ENCODE results near the gene SH3D19.
"Not testable (repeated sequence)": the region's sequence is repeated elsewhere in the genome, so short reads cannot be mapped to it uniquely, and the experiment has no call there.

SH3D19 gene

GRCh38 chr4:151144329-151145072, 180.9 kb downstream of the SH3D19 start:
- DNase-seq: no peak

- DNase-seq: no peak
Measured at GRCh38 chr4:151143811-151144210, 181.6 kb downstream of the SH3D19 start.

GRCh38 chr4:151143162-151143561, 182.2 kb downstream of the SH3D19 start:
- DNase-seq: no peak

GRCh38 chr4:151142758-151143157, 182.6 kb downstream of the SH3D19 start:
- DNase-seq: no peak

GRCh38 chr4:151139814-151140213, 185.6 kb downstream of the SH3D19 start:
- DNase-seq: no peak

GRCh38 chr4:151136048-151136447, 189.4 kb downstream of the SH3D19 start:
- not testable (repeated sequence) for DNase-seq

- DNase-seq: no peak
Measured at GRCh38 chr4:151133311-151133710, 192.1 kb downstream of the SH3D19 start.

- no peak for DNase-seq
Measured at GRCh38 chr4:151129796-151130195, 195.6 kb downstream of the SH3D19 start.

- no peak for DNase-seq
Measured at GRCh38 chr4:151117371-151117962, 207.9 kb downstream of the SH3D19 start.

GRCh38 chr4:151114986-151115385, 210.4 kb downstream of the SH3D19 start:
- DNase-seq: no peak

GRCh38 chr4:151114338-151114737, 211.1 kb downstream of the SH3D19 start:
- no peak for DNase-seq

GRCh38 chr4:151110236-151110635, 215.2 kb downstream of the SH3D19 start:
- no peak for DNase-seq

GRCh38 chr4:151107063-151107462, 218.3 kb downstream of the SH3D19 start:
- no peak for DNase-seq

- DNase-seq: no peak
Measured at GRCh38 chr4:151105454-151106032, 219.9 kb downstream of the SH3D19 start.

GRCh38 chr4:151104621-151105020, 220.8 kb downstream of the SH3D19 start:
- no peak for DNase-seq

- no peak for DNase-seq
Measured at GRCh38 chr4:151103758-151104157, 221.6 kb downstream of the SH3D19 start.

GRCh38 chr4:151100531-151100930, 224.9 kb downstream of the SH3D19 start:
- DNase-seq: no peak

- no peak for DNase-seq
Measured at GRCh38 chr4:151099976-151100417, 225.4 kb downstream of the SH3D19 start.

GRCh38 chr4:151099229-151099975, 226.0 kb downstream of the SH3D19 start, which contains the start of gene RPS3A:
TSS of gene RPS3A (plus strand) at chr4:151099628. CDS start at chr4:151099653, 25 bp downstream.
- peak; percentile 65 for DNase-seq

- no peak for DNase-seq
Measured at GRCh38 chr4:151098979-151099228, 226.5 kb downstream of the SH3D19 start.

- no peak for DNase-seq
Measured at GRCh38 chr4:151097759-151098158, 227.6 kb downstream of the SH3D19 start.

- DNase-seq: no peak
Measured at GRCh38 chr4:151095142-151095541, 230.3 kb downstream of the SH3D19 start.

- no peak for DNase-seq
Measured at GRCh38 chr4:151094290-151094751, 231.1 kb downstream of the SH3D19 start.

GRCh38 chr4:151093203-151093602, 232.2 kb downstream of the SH3D19 start:
- no peak for DNase-seq
